Stimulated activated CD8-positive, alpha-beta memory T cell treated with anti-CD3 and anti-CD28 coated beads, Interleukin-12 subunit alpha, Interleukin-12 subunit beta, amount 100 ng/mL, for 1 hour (primary cell): ENCODE results near the gene MYH4.

Source experiments
- DNase-seq: peaks from one replicate; pipeline ENCODE4 v3.0.0-alpha.2; 2020; ENCODE audit warnings: low read depth

MYH4 gene

DNA sequence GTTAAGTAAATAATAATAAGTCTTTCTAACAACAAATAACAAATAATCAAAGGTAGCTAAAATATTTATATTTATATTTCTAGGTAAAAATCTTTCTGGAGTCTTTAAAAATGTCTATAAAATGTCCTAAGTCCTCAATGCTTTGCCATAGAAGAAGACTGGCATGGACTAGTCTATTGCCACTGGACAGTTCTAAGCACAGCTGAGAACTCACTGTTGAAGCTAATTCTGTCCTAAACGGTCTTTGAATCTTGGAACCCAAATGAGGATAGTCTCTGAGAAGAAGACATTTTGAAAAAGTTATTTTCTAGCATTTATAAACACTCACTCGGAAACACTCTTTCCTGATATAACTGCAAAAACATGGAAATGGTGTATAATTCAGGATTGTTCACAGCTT is 48.1 kb downstream of the MYH4 start:
- DNase-seq, result no peak

DNA sequence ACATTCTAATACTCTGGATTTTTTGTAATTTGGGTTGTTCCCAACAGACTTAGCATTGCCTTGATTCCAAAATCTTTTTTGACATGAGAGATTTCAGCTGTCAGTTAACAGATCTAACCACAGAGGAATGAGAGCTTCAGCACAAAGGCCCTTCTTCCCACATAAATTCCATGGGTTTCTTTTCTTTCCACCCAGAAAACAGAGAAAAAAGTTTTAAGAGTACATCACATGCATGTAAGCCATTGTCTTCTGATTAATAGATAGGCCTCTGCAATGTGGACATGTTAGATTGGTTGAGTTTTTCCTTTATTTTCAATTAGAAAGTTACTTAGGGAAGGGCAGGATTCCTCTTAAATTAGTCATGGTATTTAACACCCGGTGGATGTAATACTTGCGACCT is 48.5 kb downstream of the MYH4 start:
- no peak for DNase-seq

GRCh38 chr17:10417431-10417830 is 51.9 kb downstream of the MYH4 start:
- DNase-seq, result no peak

DNA sequence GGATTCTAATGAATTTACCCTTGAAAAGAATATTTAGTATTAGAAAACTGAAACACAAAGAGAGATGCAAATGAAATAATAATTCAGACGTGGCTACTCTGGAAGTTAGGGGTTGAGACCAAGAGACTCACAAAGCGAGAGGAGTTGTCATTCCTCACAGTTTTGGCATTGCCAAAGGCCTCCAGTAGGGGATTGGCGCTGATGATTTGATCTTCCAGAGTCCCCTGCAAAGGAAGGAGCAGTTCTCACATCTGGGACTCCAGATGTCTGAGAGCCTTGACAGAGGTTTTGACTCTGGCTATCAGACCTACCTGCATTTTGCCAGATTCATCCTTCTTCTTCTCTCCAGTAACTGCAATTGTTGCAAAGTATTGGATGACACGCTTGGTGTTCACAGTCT is 54.2 kb downstream of the MYH4 start:
- no peak for DNase-seq

GRCh38 chr17:10403589-10403988 is 65.8 kb downstream of the MYH4 start:
- DNase-seq, result no peak

DNA sequence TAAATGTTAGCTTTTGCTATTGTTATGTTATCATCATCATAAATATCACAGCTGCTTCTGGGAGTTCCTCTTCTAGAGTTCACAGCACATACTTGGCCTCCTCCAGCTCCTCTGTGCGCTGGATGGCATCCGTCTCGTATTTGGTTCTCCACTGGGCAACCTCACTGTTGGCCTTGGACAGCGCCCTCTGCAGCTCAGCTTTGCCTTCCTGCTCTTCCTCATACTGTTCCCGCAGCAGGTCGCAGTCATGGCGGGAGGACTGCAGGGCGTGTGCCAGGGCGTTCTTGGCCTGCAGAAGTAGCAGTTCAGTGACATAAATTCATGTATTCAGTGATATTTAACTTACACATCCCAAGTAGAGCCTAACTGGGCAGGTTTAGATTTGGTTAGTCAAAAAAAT is 71.0 kb downstream of the MYH4 start:
- DNase-seq, result no peak

DNA sequence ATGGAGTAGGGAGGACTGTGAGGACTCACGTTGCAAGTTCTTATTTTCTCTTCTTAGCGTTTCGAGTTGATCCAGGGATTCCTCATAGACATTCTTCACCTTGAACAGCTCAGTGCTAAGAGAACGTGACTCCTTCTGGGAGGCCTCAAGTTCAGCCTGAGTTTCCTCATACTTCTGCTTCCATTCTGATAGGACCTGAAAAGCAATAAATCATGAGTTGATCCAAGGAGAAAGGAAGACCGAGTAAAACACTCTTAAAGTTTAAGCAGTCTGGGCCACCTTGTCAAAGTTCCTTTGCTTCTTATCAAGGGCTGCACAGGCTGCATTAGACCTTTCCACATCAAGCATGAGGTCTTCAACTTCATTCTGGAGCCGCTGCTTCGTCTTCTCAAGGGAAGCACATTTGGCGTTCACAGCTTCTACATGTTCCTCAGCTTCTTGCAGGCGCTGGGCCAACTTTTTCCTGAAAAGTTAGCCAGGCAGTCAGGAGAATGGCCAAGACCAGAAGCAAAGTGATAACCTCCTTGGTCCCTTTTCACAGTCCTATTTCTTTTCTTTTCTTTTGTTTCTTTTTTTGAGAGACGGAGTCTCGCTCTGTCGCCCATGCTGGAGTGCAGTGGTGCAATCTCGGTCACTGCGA is 72.7 kb downstream of the MYH4 start:
- no peak for DNase-seq

GRCh38 chr17:10394201-10394887 is 75.0 kb downstream of the MYH4 start:
- no peak for DNase-seq
